ENCODE results near the gene ADIPOR2. TPM values are rescaled to one million over a fixed set of nuclear protein-coding genes. Genes with fewer than 3 reads are reported as not detected.

ADIPOR2 gene
- total RNA-seq, 1 donor from 2014 or later = 29.6 TPM

DNA sequence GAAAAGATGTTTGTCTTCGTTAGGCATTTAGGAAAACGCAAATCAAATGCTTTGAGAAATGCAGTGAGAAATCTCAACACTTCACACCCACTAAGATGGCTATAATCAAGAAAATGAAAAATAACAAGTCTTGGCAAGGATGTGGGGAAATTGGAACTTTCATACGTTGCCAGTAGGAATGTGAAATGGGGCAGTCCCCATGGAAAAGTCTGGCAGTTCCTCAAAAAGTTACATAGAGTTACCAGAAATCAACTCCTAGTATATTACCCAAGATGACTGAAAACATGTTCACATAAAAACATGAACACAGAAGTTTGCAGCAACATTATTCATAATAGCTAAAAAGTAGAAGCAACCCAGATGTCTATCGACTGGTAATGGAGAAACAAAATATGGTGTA, 88.0 kb downstream of the ADIPOR2 start:
- H3K36me3 ChIP-seq = no peaks in the 10 kb centered on the region
- H4K20me1 ChIP-seq (ENCODE audit: low read depth) = peaks cover 17% of the 10 kb centered on the region
- no peak for DNase-seq (ENCODE audit: low spot score)

DNA sequence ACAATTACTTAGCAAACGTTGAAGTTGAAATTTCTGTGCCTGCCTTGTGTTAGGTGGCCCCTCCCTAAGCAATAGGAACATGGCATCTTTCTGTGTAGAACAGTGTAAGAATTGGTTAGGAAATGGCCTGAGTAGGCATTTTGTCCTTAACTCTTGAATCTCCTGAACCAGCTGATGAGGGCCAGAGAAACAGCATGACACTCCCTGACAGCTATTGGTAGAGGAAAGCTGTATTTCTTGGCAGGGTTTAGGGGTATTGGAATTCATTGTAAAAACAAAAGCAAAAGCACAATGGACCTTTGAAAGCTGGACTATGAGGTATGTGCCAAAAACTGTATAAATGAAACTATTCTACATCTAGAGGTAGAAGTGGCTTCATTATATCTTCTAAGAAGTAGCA, 88.9 kb downstream of the ADIPOR2 start:
- Mint-ChIP-seq H3K4me3 (no peak overlapping the region), H3K27me3 (ENCODE audit: insufficient read depth, low read depth) (no peaks in the 10 kb centered on the region), H3K36me3 (peaks cover 24% of the 10 kb centered on the region), H3K27ac (no peak overlapping the region), H3K4me1 (peaks cover 25% of the 10 kb centered on the region), H3K9me3 (no peaks in the 10 kb centered on the region)
- Histone ChIP-seq H3K27me3 (no peaks in the 10 kb centered on the region), H3K4me3 (no peak overlapping the region), H3F3A (ENCODE audit: low read depth) (peaks cover 10% of the 10 kb centered on the region), H3K79me2 (ENCODE audit: low read depth) (no peaks in the 10 kb centered on the region), H3K4me2 (no peak overlapping the region), H4K20me1 (ENCODE audit: low read depth) (peaks cover 17% of the 10 kb centered on the region), H2AFZ (replicated peaks) (no peak overlapping the region), H3K4me1 (peaks cover 21% of the 10 kb centered on the region), H3K27ac (no peak overlapping the region), H3K9me3 (ENCODE audit: low read depth) (no peaks in the 10 kb centered on the region), H3K9ac (no peak overlapping the region), H3K36me3 (no peaks in the 10 kb centered on the region)
- DNase-seq (ENCODE audit: low spot score) = no peak
- TF ChIP-seq EZH2 (IDR thresholded peaks at IDR 0.05) = no peak
- TF ChIP-seq, protein P1, sequence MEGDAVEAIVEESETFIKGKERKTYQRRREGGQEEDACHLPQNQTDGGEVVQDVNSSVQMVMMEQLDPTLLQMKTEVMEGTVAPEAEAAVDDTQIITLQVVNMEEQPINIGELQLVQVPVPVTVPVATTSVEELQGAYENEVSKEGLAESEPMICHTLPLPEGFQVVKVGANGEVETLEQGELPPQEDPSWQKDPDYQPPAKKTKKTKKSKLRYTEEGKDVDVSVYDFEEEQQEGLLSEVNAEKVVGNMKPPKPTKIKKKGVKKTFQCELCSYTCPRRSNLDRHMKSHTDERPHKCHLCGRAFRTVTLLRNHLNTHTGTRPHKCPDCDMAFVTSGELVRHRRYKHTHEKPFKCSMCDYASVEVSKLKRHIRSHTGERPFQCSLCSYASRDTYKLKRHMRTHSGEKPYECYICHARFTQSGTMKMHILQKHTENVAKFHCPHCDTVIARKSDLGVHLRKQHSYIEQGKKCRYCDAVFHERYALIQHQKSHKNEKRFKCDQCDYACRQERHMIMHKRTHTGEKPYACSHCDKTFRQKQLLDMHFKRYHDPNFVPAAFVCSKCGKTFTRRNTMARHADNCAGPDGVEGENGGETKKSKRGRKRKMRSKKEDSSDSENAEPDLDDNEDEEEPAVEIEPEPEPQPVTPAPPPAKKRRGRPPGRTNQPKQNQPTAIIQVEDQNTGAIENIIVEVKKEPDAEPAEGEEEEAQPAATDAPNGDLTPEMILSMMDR (IDR thresholded peaks at IDR 0.05) = no peak
- no peak for TF ChIP-seq EZH2phosphoT487 (IDR thresholded peaks at IDR 0.05)

More for the DNA sequence above, 88.0 kb downstream of the ADIPOR2 start:
- H3K9me3 Mint-ChIP-seq = no peaks in the 10 kb centered on the region
- TF ChIP-seq, protein P1 (IDR thresholded peaks at IDR 0.05) = no peak
- TF ChIP-seq EZH2 (IDR thresholded peaks at IDR 0.05) (no peak), EZH2phosphoT487 (IDR thresholded peaks at IDR 0.05) (no peak)
- no peak overlapping the region for H3K9ac ChIP-seq
- H3K27ac Mint-ChIP-seq = no peak overlapping the region
- no peaks in the 10 kb centered on the region for H3K9me3 ChIP-seq (ENCODE audit: low read depth)
- H3F3A ChIP-seq (ENCODE audit: low read depth) = peaks cover 10% of the 10 kb centered on the region
- no peaks in the 10 kb centered on the region for H3K79me2 ChIP-seq (ENCODE audit: low read depth)
- H3K27ac ChIP-seq = no peak overlapping the region
- no peaks in the 10 kb centered on the region for H3K27me3 ChIP-seq
- H3K4me3 Mint-ChIP-seq = no peak overlapping the region
- H3K4me1 Mint-ChIP-seq = peaks cover 25% of the 10 kb centered on the region
- peaks cover 26% of the 10 kb centered on the region for H3K36me3 Mint-ChIP-seq
- H3K4me3 ChIP-seq = no peak overlapping the region
- peaks cover 21% of the 10 kb centered on the region for H3K4me1 ChIP-seq
- no peak overlapping the region for H3K4me2 ChIP-seq
- H3K27me3 Mint-ChIP-seq (ENCODE audit: insufficient read depth, low read depth) = no peaks in the 10 kb centered on the region
- H2AFZ ChIP-seq (replicated peaks) = no peak overlapping the region

DNA sequence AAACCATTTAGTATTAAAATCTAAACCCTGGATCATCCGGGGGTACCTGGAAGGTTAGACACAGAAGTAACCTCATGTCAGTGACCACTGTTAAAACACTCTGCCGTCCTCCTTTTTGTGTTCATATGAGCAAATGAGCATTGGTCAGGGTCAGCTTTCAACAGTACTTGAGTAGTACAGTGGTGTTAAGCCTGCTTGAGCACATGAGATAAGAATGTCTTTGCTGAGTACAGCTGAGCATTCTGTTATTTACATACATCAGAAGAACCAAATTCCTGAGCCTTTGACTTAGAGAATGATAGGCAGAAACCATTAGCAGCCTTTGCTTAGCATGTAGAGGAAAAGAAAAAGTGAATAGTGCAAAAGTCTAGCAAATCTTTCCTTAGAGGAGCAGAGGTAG, 90.9 kb downstream of the ADIPOR2 start:
- DNase-seq (ENCODE audit: low spot score) = no peak
- peaks cover 2% of the 10 kb centered on the region for H4K20me1 ChIP-seq (ENCODE audit: low read depth)
- H3K27ac ChIP-seq = no peak overlapping the region
- H3K27me3 ChIP-seq = no peaks in the 10 kb centered on the region
- H3K9me3 ChIP-seq (ENCODE audit: low read depth) = no peaks in the 10 kb centered on the region
- peaks cover 3% of the 10 kb centered on the region for H3K27me3 Mint-ChIP-seq (ENCODE audit: insufficient read depth, low read depth)
- no peak overlapping the region for H2AFZ ChIP-seq (replicated peaks)
- no peak overlapping the region for H3K9ac ChIP-seq
- H3K36me3 ChIP-seq = no peaks in the 10 kb centered on the region
- no peaks in the 10 kb centered on the region for H3F3A ChIP-seq (ENCODE audit: low read depth)
- H3K9me3 Mint-ChIP-seq = no peaks in the 10 kb centered on the region
- TF ChIP-seq, protein P1 (IDR thresholded peaks at IDR 0.05) = no peak
- no peak for TF ChIP-seq EZH2 (IDR thresholded peaks at IDR 0.05)
- no peak for TF ChIP-seq EZH2phosphoT487 (IDR thresholded peaks at IDR 0.05)
- H3K79me2 ChIP-seq (ENCODE audit: low read depth) = no peaks in the 10 kb centered on the region
- H3K4me1 ChIP-seq = peaks cover 6% of the 10 kb centered on the region
- H3K36me3 Mint-ChIP-seq = peaks cover 29% of the 10 kb centered on the region
- no peak overlapping the region for H3K4me2 ChIP-seq
- peaks cover 8% of the 10 kb centered on the region for H3K4me1 Mint-ChIP-seq
- H3K27ac Mint-ChIP-seq = no peak overlapping the region
- no peak overlapping the region for H3K4me3 ChIP-seq
- H3K4me3 Mint-ChIP-seq = no peak overlapping the region

Data from neural progenitor cell (in vitro differentiated cells).